A549 (cell line): ENCODE measurements around the gene FHAD1. TPM values are rescaled to one million over a fixed set of nuclear protein-coding genes. Genes with fewer than 3 reads are reported as not detected.

ENCODE experiments used
- ATAC-seq, 2 experiments: fragments of 200-7000 bp in 1 of 2; fragments of >200 bp in 1 of 2; cut with Nextera tagmentation in 1 of 2; cut with Tn5 transposase in 1 of 2; 3 replicates each; pipeline versions ENCODE4 v1.8.0 to v1.9.1; 2018 to 2020; ENCODE audit warnings: mild to moderate bottlenecking in 1 of 2, moderate library complexity in 1 of 2
- CTCF ChIA-PET: fragments of 300-600 bp; sonication (Branson Sonifier 250); formaldehyde crosslinking; extraction: SDS; loops from one replicate; lab custom pipeline; 2021; ENCODE audit warnings: antibody characterized with exemption, inconsistent platforms; lab: Yijun Ruan, JAX
- POLR2A ChIA-PET: fragments of 350-600 bp; formaldehyde crosslinking; extraction: SDS; loops from one replicate; lab custom pipeline; 2021; ENCODE audit warnings: antibody characterized with exemption, inconsistent platforms; lab: Yijun Ruan, JAX
- DNase-seq, 2 experiments: peaks; one replicate each; pipeline versions ENCODE4 v3.0.0 to v3.0.0-alpha.2; 2011 to 2016; ENCODE audit warnings: low read depth in 1 of 2, low spot score in 1 of 2
- FAIRE-seq: peaks from 2 replicates; lab custom pipeline; 2011; peaks lifted over from hg19 to GRCh38; lab: Jason Lieb, UNC
- H3K27ac ChIP-seq, 2 experiments: fragments of >200 bp; sonication (Bioruptor Twin); formaldehyde crosslinking; 3 replicates each; pipeline ENCODE4 v1.5.1; 2016 to 2017
- H3K4me1 ChIP-seq: fragments of >200 bp; sonication (Bioruptor Twin); formaldehyde crosslinking; 3 replicates; pipeline ENCODE4 v1.6.1; 2016
- H3K4me2 ChIP-seq: fragments of >200 bp; sonication (Bioruptor Twin); formaldehyde crosslinking; 3 replicates; pipeline ENCODE4 v1.6.1; 2016
- H3K4me3 ChIP-seq: fragments of >200 bp; sonication (Bioruptor Twin); formaldehyde crosslinking; 3 replicates; pipeline ENCODE4 v1.5.1; 2016
- H3K9me3 ChIP-seq: fragments of >200 bp; sonication (Bioruptor Twin); formaldehyde crosslinking; 3 replicates; pipeline ENCODE4 v1.6.1; 2016
- ATOH8 ChIP-seq: fragments of 250-450 bp; sonication (Bioruptor Pico); IDR thresholded peaks from 2 replicates; pipeline ENCODE4 v1.5.0; 2020; ENCODE audit warnings: low read depth, mild to moderate bottlenecking, moderate library complexity
- CTCF ChIP-seq: fragments of >200 bp; sonication (Bioruptor Twin); formaldehyde crosslinking; IDR thresholded peaks from 3 replicates; pipeline ENCODE4 v1.5.1; 2016
- EP300 ChIP-seq, 2 experiments: fragments of >200 bp; sonication (Bioruptor Twin); formaldehyde crosslinking; IDR thresholded peaks; 2 replicates in 1 of 2; 3 replicates in 1 of 2; pipeline ENCODE4 v1.6.1; 2016 to 2017
- ESRRA ChIP-seq: fragments of 150-350 bp; IDR thresholded peaks from 2 replicates; pipeline ENCODE4 v1.6.1; 2014; ENCODE audit warnings: mild to moderate bottlenecking, low read length, borderline replicate concordance
- FOSL2 ChIP-seq, 2 experiments: fragments of 450-650 bp in 1 of 2; fragments of >200 bp in 1 of 2; sonication (Bioruptor Twin) in 1 of 2; formaldehyde crosslinking; IDR thresholded peaks; 2 replicates each; pipeline versions ENCODE4 v1.5.0 to v1.6.1; 2016 to 2020; ENCODE audit warnings: mild to moderate bottlenecking in 1 of 2, moderate library complexity in 1 of 2
- FOXS1 ChIP-seq: fragments of 250-450 bp; sonication (Bioruptor Pico); IDR thresholded peaks from 2 replicates; pipeline ENCODE4 v1.5.0; 2020; ENCODE audit warnings: mild to moderate bottlenecking, moderate library complexity
- GATA3 ChIP-seq: IDR thresholded peaks from 2 replicates; pipeline ENCODE4 v1.6.1; 2012; ENCODE audit warnings: borderline replicate concordance
- HES2 ChIP-seq: fragments of >200 bp; sonication (Bioruptor Twin); formaldehyde crosslinking; IDR thresholded peaks from 2 replicates; pipeline ENCODE4 v1.6.1; 2016
- HOXB13 ChIP-seq: fragments of 250-450 bp; sonication (Bioruptor Pico); IDR thresholded peaks from 2 replicates; pipeline ENCODE4 v1.5.0; 2020; ENCODE audit warnings: low read depth, mild to moderate bottlenecking, moderate library complexity
- HOXB5 ChIP-seq: fragments of 250-450 bp; sonication (Bioruptor Pico); IDR thresholded peaks from 2 replicates; pipeline ENCODE4 v1.5.0; 2020; ENCODE audit warnings: mild to moderate bottlenecking, moderate library complexity
- MYC ChIP-seq: IDR thresholded peaks from 2 replicates; pipeline ENCODE4 v1.6.1; 2012; ENCODE audit warnings: mild to moderate bottlenecking, inconsistent platforms, low read length, improper control_type of control experiment, borderline replicate concordance
- NPAS2 ChIP-seq: fragments of 250-450 bp; sonication (Bioruptor Pico); IDR thresholded peaks from 2 replicates; pipeline ENCODE4 v1.8.0; 2022; ENCODE audit warnings: mild to moderate bottlenecking, moderate library complexity, borderline replicate concordance
- NR3C1 ChIP-seq: fragments of >200 bp; sonication (Bioruptor Twin); formaldehyde crosslinking; IDR thresholded peaks from 3 replicates; pipeline ENCODE4 v1.6.1; 2017
- POLR2A ChIP-seq: IDR thresholded peaks from 2 replicates; pipeline ENCODE4 v1.6.1; 2012; ENCODE audit warnings: mild to moderate bottlenecking, low read length
- RAD21 ChIP-seq, 2 experiments: fragments of >200 bp in 1 of 2; sonication (Bioruptor Twin) in 1 of 2; formaldehyde crosslinking in 1 of 2; IDR thresholded peaks in 1 of 2; conservative IDR thresholded peaks in 1 of 2; 2 replicates in 1 of 2; 3 replicates in 1 of 2; pipeline ENCODE4 v1.6.1; 2012 to 2018; ENCODE audit warnings: inconsistent platforms in 1 of 2
- RARB ChIP-seq: fragments of 250-450 bp; sonication (Bioruptor Pico); IDR thresholded peaks from 2 replicates; pipeline ENCODE4 v1.8.0; 2021; ENCODE audit warnings: mild to moderate bottlenecking, moderate library complexity
- RCOR1 ChIP-seq: fragments of 150-350 bp; IDR thresholded peaks from 2 replicates; pipeline ENCODE4 v1.6.1; 2014; ENCODE audit warnings: antibody characterized with exemption, low read length, low read depth
- RFX5 ChIP-seq: fragments of 450-650 bp; IDR thresholded peaks from 2 replicates; pipeline ENCODE4 v1.7.1; 2014; ENCODE audit warnings: antibody characterized with exemption, mild to moderate bottlenecking, moderate library complexity
- RNF2 ChIP-seq: fragments of 200-600 bp; sonication (generic); IDR thresholded peaks from 2 replicates; pipeline ENCODE4 v1.6.1; 2016; ENCODE audit warnings: low read depth, mild to moderate bottlenecking, antibody characterized with exemption, moderate library complexity, borderline replicate concordance
- TP53 ChIP-seq: fragments of 250-450 bp; sonication (Bioruptor Pico); IDR thresholded peaks from 2 replicates; pipeline ENCODE4 v1.5.0; 2021; ENCODE audit warnings: mild to moderate bottlenecking, moderate library complexity
- USF2 ChIP-seq: fragments of 450-650 bp; IDR thresholded peaks from 2 replicates; pipeline ENCODE4 v1.6.1; 2014; ENCODE audit warnings: antibody characterized with exemption
- ZC3H11A ChIP-seq: fragments of 450-650 bp; IDR thresholded peaks from 2 replicates; pipeline ENCODE4 v1.6.1; 2014; ENCODE audit warnings: antibody characterized with exemption, mild to moderate bottlenecking
- WGBS: methylation state at CpG from one replicate; pipeline ENCODE4 v1.1.6; 2017; ENCODE audit errors: missing lambda C conversion rate; 5-methylcytosine and 5-hydroxymethylcytosine counted together
- polyA plus RNA-seq, 4 experiments: library from polyadenylated mRNA; depleted of rRNA in 3 of 4; stranded (reverse); fragments of >200 nt; fragmentation: RNase III in 1 of 4; extraction: RNeasy Plus Mini Kit Qiagen cat#74134 plus additional on column Dnase treatment in 1 of 4; gene quantifications; 2 replicates in 3 of 4; 3 replicates in 1 of 4; pipeline ENCODE4 v1.2.3, GENCODE V29; 2011 to 2017

The FHAD1 gene
- polyA plus RNA-seq, 2 of the 4 experiments (the other 2 are of a cell fraction): 0.31 to 0.32 TPM

- ChIA-PET CTCF (interaction anchor here (0.8 kb wide), 1 partner anchor 82 kb away, joined by 3 read pairs; no protein-coding TSS in a partner anchor), POLR2A (no interaction called here)
- no peak for TF ChIP-seq GATA3
- TF ChIP-seq RARB (CRISPR knock-in tag): no peak
- no peak for TF ChIP-seq RNF2
- no peak for TF ChIP-seq FOXS1 (CRISPR knock-in tag)
- no peak for TF ChIP-seq ZC3H11A
- no peak for TF ChIP-seq ESRRA
- TF ChIP-seq TP53: no peak
- TF ChIP-seq EP300 (IDR thresholded peaks at IDR 0.05): no peak
- no peak for TF ChIP-seq HOXB5 (CRISPR knock-in tag)
- TF ChIP-seq FOSL2 (IDR thresholded peaks at IDR 0.05): no peak
- TF ChIP-seq FOSL2 (CRISPR knock-in tag; IDR thresholded peaks at IDR 0.05): no peak
- no peak for TF ChIP-seq NR3C1
- TF ChIP-seq CTCF: no peak
- H3K9me3 ChIP-seq: no peaks in the 10 kb centered on the region
- H3K4me3 ChIP-seq: no peak overlapping the region
- ATAC-seq (no peak), DNase-seq (no peak), FAIRE-seq (no peak)
- 94% methylated on average over 9 of the region's 9 CpGs for WGBS
- no peak overlapping the region for H3K4me2 ChIP-seq
- peaks cover 36% of the 10 kb centered on the region for H3K4me1 ChIP-seq
- peak overlapping the region in 1 of 2 experiments; percentile 96; a peak in 3 of 6 replicates for H3K27ac ChIP-seq
Measured at GRCh38 chr1:15348648-15349047, 101.6 kb downstream of the FHAD1 start.

- WGBS: 97% methylated on average over 6 of the region's 6 CpGs
- no peak for FAIRE-seq
- ATAC-seq: no peak
Measured at GRCh38 chr1:15349133-15349532, 102.1 kb downstream of the FHAD1 start.

More at GRCh38 chr1:15349133-15349532, 102.1 kb downstream of the FHAD1 start:
- no peak for DNase-seq
- H3K4me1 ChIP-seq: peaks cover 41% of the 10 kb centered on the region
- CTCF ChIA-PET: interaction anchor here (2.4 kb wide), 1 partner anchor 25 kb away, joined by 12 read pairs; no protein-coding TSS in a partner anchor
- H3K9me3 ChIP-seq: no peaks in the 10 kb centered on the region
- H3K4me2 ChIP-seq: no peak overlapping the region
- POLR2A ChIA-PET: no interaction called here
- TF ChIP-seq NPAS2 (CRISPR knock-in tag) (no peak), HOXB13 (CRISPR knock-in tag) (no peak), RARB (CRISPR knock-in tag) (no peak), RFX5 (no peak), POLR2A (no peak), RCOR1 (no peak), USF2 (no peak), ATOH8 (no peak), GATA3 (no peak), FOSL2 (IDR thresholded peaks at IDR 0.05) (no peak), FOSL2 (CRISPR knock-in tag; IDR thresholded peaks at IDR 0.05) (no peak), HES2 (no peak), RAD21 (conservative IDR thresholded peaks at IDR 0.05 in 1 of 2, IDR thresholded peaks at IDR 0.05 in 1 of 2) (no peak), MYC (no peak)
- no peak overlapping the region for H3K4me3 ChIP-seq
- peak overlapping the region; percentile 93 to 96; a peak in 5 of 6 replicates for H3K27ac ChIP-seq
